ENCODE results near the gene TIMM22.

The TIMM22 gene

GRCh38 chr17:1002771-1003555 is 6.0 kb downstream of the TIMM22 start:
- DNase-seq (ENCODE audit: low read depth in 2 of 2), result no peak

- no peak for DNase-seq (ENCODE audit: low read depth in 2 of 2)
Measured at GRCh38 chr17:1003633-1003971, 6.7 kb downstream of the TIMM22 start.

GRCh38 chr17:1003972-1004768 is 7.2 kb downstream of the TIMM22 start:
- no peak for DNase-seq (ENCODE audit: low read depth in 2 of 2)

- no peak for DNase-seq (ENCODE audit: low read depth in 2 of 2)
Measured at GRCh38 chr17:1004769-1005295, 7.9 kb downstream of the TIMM22 start.

DNA sequence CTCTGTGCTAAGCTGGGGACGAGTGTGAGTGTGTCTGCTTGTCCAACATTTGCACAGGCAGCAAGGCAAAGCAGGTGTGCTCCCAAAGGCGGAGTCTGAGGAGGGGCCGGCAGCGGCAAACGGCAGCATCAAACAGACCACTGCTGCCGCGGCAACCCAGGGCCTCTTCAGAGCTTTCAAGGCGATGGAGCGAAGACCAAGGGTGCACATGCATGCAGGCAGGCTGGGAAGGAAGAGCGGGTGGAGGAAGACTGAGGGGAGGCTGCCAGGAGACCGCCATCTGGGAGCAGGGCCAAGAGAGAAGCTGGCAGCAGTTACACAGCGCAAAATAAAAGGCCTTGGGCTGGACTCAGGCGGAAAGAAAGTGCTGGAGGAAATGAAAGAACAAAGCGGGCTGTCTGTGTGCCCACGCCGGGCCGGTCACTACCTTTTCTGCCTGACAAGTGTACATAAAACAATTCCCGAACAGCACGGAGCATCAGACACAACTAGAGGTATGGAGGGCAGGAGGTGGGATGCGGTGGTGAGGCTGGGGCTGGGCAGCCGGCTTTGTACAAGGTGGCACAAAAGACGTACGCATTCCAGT is 8.5 kb downstream of the TIMM22 start:
- DNase-seq (ENCODE audit: low read depth in 2 of 2), result no peak

DNA sequence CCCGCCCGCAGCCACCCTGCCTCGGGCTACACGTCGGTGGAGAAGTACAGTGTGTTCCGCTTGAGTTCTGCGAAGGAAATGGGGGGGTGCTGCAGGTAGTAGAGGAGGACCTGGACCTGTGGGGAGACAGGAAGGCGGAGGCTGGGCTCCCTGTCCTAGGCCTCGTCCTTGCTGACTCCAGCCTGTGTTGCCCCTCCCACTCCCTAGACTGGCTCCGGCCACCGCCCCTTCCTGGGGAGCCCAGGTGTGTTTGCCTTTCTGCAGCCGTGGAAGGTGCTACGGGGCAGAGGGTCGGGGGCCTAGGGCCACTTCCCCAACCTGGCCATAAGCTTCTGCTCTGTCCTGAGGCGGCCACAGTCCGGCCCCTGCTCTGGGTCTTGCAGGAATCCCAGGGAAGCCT is 9.1 kb downstream of the TIMM22 start:
- DNase-seq (ENCODE audit: low read depth in 2 of 2), result no peak

- no peak for DNase-seq (ENCODE audit: low read depth in 2 of 2)
Measured at GRCh38 chr17:1007310-1008007, 10.5 kb downstream of the TIMM22 start.

- DNase-seq (ENCODE audit: low read depth in 2 of 2), result no peak
Measured at GRCh38 chr17:1008008-1008761, 11.3 kb downstream of the TIMM22 start.

DNA sequence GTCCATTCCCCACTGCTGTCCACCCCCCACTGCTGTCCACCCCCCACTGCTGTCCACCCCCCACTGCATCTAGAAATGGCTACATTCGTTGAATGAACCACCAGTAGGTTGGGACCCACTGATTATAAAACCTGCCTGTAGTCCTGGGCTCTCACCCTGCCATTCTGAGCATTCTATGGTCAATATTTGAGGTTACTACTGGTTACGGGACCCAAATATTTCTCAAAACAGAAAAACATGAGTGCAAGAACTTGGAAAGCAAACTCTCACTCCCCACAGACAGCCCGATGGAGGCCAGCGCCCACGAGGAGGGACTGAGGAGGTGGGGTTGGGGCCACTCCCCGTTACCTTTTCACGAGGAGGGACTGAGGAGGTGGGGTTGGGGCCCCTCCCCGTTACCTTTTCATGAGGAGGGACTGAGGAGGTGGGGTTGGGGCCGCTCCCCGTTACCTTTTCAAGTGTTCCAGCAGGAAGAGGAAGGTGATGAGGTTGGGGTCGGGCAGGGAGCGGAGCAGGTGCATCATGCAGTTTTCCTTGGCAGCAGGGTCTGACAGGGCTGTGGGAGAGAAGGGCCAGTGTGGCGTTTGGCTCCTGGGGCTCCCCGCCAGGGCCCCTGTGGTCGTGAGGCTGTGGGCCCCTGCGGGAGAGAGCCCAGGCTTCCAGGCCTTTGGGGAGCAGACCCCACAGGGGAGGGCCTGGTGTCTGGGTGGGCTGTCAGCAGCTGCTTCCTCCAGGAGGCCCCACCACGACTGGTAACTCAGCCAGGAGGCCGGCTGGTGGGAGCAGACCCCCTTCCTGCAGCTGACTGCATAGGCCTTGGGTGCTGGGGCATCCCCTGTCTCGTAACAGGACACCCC is 12.5 kb downstream of the TIMM22 start:
- DNase-seq (ENCODE audit: low read depth in 2 of 2), result no peak

- DNase-seq (ENCODE audit: low read depth in 2 of 2), result no peak
Measured at GRCh38 chr17:1010086-1010450, 13.1 kb downstream of the TIMM22 start.

GRCh38 chr17:1010586-1010985 is 13.7 kb downstream of the TIMM22 start:
- DNase-seq (ENCODE audit: low read depth in 2 of 2), result no peak

- DNase-seq (ENCODE audit: low read depth in 2 of 2), result no peak
Measured at GRCh38 chr17:1011138-1011537, 14.2 kb downstream of the TIMM22 start.

DNA sequence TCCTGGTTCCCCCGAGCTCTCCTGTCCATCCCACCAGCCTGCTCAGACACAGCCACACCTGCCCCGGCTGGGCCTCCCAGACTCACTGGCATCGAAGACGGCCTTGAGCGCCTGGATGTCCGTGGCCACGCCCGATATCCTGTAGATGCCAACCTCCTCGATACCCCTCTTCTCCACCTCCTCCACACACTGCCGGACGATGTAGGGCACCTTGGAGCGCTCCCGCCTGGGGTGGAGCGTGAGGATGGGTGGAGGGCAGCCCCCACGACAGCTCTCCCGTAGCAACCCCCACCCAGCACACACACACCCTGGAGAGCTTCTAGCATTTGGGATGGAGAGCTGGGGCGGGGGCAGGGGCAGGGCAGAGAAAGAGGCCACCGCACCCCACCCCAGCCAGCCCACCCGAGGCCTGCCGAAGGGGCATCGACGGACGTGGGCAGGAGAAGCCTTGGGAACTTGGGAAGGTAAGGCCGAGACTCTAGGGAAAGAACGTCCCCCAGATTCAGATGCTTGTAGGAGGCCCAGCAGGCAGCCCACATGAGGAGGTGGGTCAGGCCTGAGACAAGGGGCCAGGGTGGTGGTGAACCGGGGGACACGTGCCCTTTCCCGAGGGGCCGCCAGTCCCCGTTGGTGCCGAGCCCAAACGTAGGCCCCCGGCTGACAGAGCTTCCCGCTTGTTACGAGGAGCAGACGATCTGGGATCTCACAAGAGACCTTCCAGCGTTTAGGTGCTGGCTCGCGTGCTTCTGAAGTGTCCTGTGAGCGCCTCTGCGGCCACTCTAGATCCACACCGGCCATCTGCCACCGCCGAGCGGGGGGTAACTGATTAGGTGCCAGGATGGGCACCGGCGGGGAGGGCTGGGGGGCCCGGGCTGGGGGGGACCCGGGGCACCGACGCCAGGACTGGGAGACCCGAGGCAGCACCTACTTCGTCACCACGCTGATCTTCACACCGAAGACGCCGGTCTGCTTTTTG is 15.1 kb downstream of the TIMM22 start:
- DNase-seq (ENCODE audit: low read depth in 2 of 2), result no peak

DNA sequence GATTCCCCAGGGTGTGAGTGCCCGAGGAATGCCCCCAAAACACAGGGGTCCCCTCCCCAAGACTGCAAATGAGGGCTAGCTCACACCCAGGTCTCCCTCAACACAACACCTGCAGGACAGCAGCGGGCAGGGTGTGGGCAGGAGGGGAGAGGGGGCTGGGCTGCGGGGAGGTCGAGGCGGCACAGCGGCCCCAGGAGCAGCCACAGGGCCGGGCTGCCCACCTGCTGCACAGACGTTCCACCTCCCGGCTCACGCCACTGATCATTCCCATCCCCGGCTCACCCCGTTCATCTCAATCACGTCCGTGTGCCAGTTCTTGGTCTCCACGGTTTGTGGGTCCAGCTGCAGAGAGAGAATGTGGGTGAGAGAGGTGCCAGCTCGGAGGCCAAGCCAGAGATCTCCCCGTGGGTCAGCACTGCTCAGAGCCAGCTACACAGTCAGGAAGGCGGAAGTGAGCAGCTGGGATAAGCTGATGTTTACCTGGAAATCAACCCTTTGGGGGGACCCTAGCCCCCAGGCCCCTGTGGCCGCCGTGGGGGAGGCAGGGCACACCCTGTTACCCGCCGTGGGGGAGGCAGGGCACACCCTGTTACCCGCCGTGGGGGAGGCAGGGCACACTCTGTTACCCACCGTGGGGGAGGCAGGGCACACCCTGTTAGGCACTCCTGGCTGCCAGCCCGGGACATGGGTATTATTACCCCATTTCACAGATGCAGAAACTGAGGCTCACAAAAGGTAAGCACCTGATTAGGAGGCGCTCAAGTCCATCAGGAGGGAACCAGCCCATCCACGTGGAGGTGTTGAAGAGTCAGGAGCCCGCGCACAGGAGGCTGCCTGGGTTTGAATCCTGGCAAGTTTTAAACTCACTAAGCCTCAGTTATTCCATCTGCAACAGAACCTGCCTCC is 16.1 kb downstream of the TIMM22 start:
- no peak for DNase-seq (ENCODE audit: low read depth in 2 of 2)

DNA sequence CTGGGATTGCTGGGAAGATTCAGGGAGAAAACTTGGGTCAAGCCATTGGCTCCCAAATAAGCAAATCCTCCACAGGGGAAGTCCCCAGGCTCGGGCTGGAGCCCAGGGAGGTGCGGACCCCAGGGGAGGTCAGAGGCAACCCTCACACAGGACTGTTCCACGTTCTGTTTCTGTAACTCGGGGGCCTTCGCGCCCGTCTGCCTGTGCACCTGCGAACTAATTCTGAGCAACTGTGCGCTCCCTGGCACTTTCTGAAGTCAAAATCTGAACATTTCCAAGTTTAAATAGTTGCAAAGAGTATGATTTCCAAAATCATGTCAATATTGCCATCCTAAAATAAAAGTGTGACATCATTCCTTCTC is 16.8 kb downstream of the TIMM22 start:
- DNase-seq (ENCODE audit: low read depth in 2 of 2), result no peak

GRCh38 chr17:1018547-1018946 is 21.6 kb downstream of the TIMM22 start:
- no peak for DNase-seq (ENCODE audit: low read depth in 2 of 2)

GRCh38 chr17:1019451-1019850 is 22.5 kb downstream of the TIMM22 start:
- DNase-seq (ENCODE audit: low read depth in 2 of 2), result no peak

GRCh38 chr17:1021147-1021546 is 24.2 kb downstream of the TIMM22 start:
- DNase-seq (ENCODE audit: low read depth in 2 of 2), result no peak
